H1 (cell line): ENCODE measurements around the gene KLF9.

Source experiments
- ATF3 ChIP-seq: IDR thresholded peaks from 2 replicates; pipeline ENCODE4 v1.6.1; 2011; ENCODE audit warnings: low read depth, mild to moderate bottlenecking, low read length; ENCODE audit not compliant: insufficient read depth
- CEBPB ChIP-seq: IDR thresholded peaks from 2 replicates; pipeline ENCODE4 v1.6.1; 2012; ENCODE audit warnings: low read depth, low read length
- CTCF ChIP-seq, 3 experiments: IDR thresholded peaks; 1 replicate in 2 of 3; 2 replicates in 1 of 3; pipeline versions ENCODE4 v1.5.1 to v1.6.1; 2011; ENCODE audit warnings: low read length in 3 of 3, mild to moderate bottlenecking in 3 of 3, inconsistent platforms in 2 of 3, low read depth in 1 of 3, moderate library complexity in 1 of 3; ENCODE audit not compliant: insufficient read depth in 1 of 3; ENCODE audit errors: control extremely low read depth in 1 of 3
- EP300 ChIP-seq, 2 experiments: IDR thresholded peaks; 1 replicate in 1 of 2; 2 replicates in 1 of 2; pipeline ENCODE4 v1.6.1; 2011 to 2012; ENCODE audit warnings: low read depth in 2 of 2, low read length in 2 of 2, mild to moderate bottlenecking in 2 of 2, borderline replicate concordance in 1 of 2, inconsistent platforms in 1 of 2, moderate library complexity in 1 of 2
- EZH2 ChIP-seq: fragments of 200-600 bp; sonication (generic); IDR thresholded peaks from 2 replicates; pipeline ENCODE4 v1.7.1; 2012; ENCODE audit warnings: low read depth, mild to moderate bottlenecking, moderate library complexity, low read length, inconsistent platforms; ENCODE audit not compliant: severe bottlenecking
- POLR2A ChIP-seq, 2 experiments: IDR thresholded peaks; 1 replicate in 1 of 2; 2 replicates in 1 of 2; pipeline ENCODE4 v1.6.1; 2011; ENCODE audit warnings: low read depth in 2 of 2, low read length in 2 of 2, mild to moderate bottlenecking in 2 of 2; ENCODE audit errors: control extremely low read depth in 1 of 2
- POLR2AphosphoS5 ChIP-seq: IDR thresholded peaks from 2 replicates; pipeline ENCODE4 v1.6.1; 2011; ENCODE audit warnings: low read depth, low read length
- RBBP5 ChIP-seq: IDR thresholded peaks from 2 replicates; pipeline ENCODE4 v1.7.1; 2012; ENCODE audit warnings: low read depth, mild to moderate bottlenecking, inconsistent platforms, low read length, moderate library complexity, borderline replicate concordance
- RFX5 ChIP-seq: IDR thresholded peaks from 2 replicates; pipeline ENCODE4 v1.6.1; 2011; ENCODE audit warnings: low read depth, low read length, improper control_type of control experiment, borderline replicate concordance
- SIN3A ChIP-seq, 2 experiments: IDR thresholded peaks in 1 of 2; conservative IDR thresholded peaks in 1 of 2; 2 replicates each; pipeline ENCODE4 v1.6.1; 2011 to 2012; ENCODE audit warnings: low read length in 2 of 2, improper control_type of control experiment in 1 of 2, low read depth in 1 of 2, mild to moderate bottlenecking in 1 of 2
- TBP ChIP-seq: IDR thresholded peaks from 2 replicates; pipeline ENCODE4 v1.6.1; 2011; ENCODE audit warnings: low read depth, low read length, improper control_type of control experiment

GRCh38 chr9:70395652-70396051 lies 18.8 kb downstream of the KLF9 start:
- TF ChIP-seq CTCF (IDR thresholded peaks at IDR 0.05; ENCODE audit: control extremely low read depth in 1 of 3, insufficient read depth in 1 of 3, low read depth in 1 of 3, low read length in 3 of 3) (no peak), POLR2AphosphoS5 (no peak), EZH2 (no peak), CEBPB (no peak), TBP (no peak), SIN3A (conservative IDR thresholded peaks at IDR 0.05 in 1 of 2, IDR thresholded peaks at IDR 0.05 in 1 of 2; ENCODE audit: low read depth in 1 of 2, low read length in 2 of 2) (no peak), RFX5 (no peak), POLR2A (IDR thresholded peaks at IDR 0.05; ENCODE audit: control extremely low read depth in 1 of 2, low read depth in 2 of 2, low read length in 2 of 2) (no peak), ATF3 (no peak), RBBP5 (no peak), EP300 (IDR thresholded peaks at IDR 0.05; ENCODE audit: borderline replicate concordance in 1 of 2, low read depth in 2 of 2, low read length in 2 of 2) (no peak)
